H9 (cell line): ENCODE measurements around the gene PPM1N. TPM values are rescaled to one million over a fixed set of nuclear protein-coding genes. Genes with fewer than 3 reads are reported as not detected.

Source experiments
- DNase-seq: peaks from one replicate; pipeline ENCODE4 v3.0.0-alpha.2; 2017
- H2AFZ ChIP-seq: one replicate; pipeline ENCODE4 v1.6.1; 2013; ENCODE audit warnings: mild to moderate bottlenecking, low read length, control low read depth, moderate library complexity
- H2AK5ac ChIP-seq: 2 replicates; pipeline ENCODE4 v1.6.1; 2013; ENCODE audit warnings: low read length, control low read depth, mixed read lengths; ENCODE audit not compliant: insufficient read length
- H2BK120ac ChIP-seq: one replicate; pipeline ENCODE4 v1.6.1; 2013; ENCODE audit warnings: low read depth, mild to moderate bottlenecking, low read length, control low read depth, inconsistent platforms; ENCODE audit not compliant: poor library complexity, severe bottlenecking
- H2BK12ac ChIP-seq: 2 replicates; pipeline ENCODE4 v1.6.1; 2013; ENCODE audit warnings: low read length, control low read depth, mixed read lengths, low read depth; ENCODE audit not compliant: insufficient read length
- H2BK15ac ChIP-seq: 2 replicates; pipeline ENCODE4 v1.6.1; 2013; ENCODE audit warnings: low read depth, low read length, control low read depth
- H2BK20ac ChIP-seq: one replicate; pipeline ENCODE4 v1.6.1; 2013; ENCODE audit warnings: low read depth, mild to moderate bottlenecking, low read length, control low read depth, inconsistent platforms; ENCODE audit not compliant: poor library complexity, severe bottlenecking
- H2BK5ac ChIP-seq: 2 replicates; pipeline ENCODE4 v1.6.1; 2013; ENCODE audit warnings: low read length, control low read depth, mixed read lengths; ENCODE audit not compliant: insufficient read length
- H3K14ac ChIP-seq: 2 replicates; pipeline ENCODE4 v1.6.1; 2013; ENCODE audit warnings: low read length, control low read depth; ENCODE audit not compliant: insufficient read depth
- H3K18ac ChIP-seq: 2 replicates; pipeline ENCODE4 v1.6.1; 2013; ENCODE audit warnings: low read depth, mild to moderate bottlenecking, mixed read lengths, low read length, control low read depth; ENCODE audit not compliant: insufficient read length
- H3K23ac ChIP-seq: 2 replicates; pipeline ENCODE4 v1.6.1; 2013; ENCODE audit warnings: low read length, control low read depth, mixed read lengths, low read depth; ENCODE audit not compliant: insufficient read length
- H3K23me2 ChIP-seq: 2 replicates; pipeline ENCODE4 v1.6.1; 2013; ENCODE audit warnings: low read depth, mild to moderate bottlenecking, mixed read lengths, low read length, control low read depth; ENCODE audit not compliant: insufficient read length, poor library complexity, severe bottlenecking
- H3K27ac ChIP-seq: 2 replicates; pipeline ENCODE4 v1.5.1; 2013; ENCODE audit warnings: low read length, control low read depth, mixed read lengths, low read depth; ENCODE audit not compliant: insufficient read length
- H3K27me3 ChIP-seq: 2 replicates; pipeline ENCODE4 v1.6.1; 2013; ENCODE audit warnings: low read length, control low read depth, inconsistent platforms; ENCODE audit not compliant: insufficient read depth
- H3K4ac ChIP-seq: 2 replicates; pipeline ENCODE4 v1.6.1; 2013; ENCODE audit warnings: low read depth, mild to moderate bottlenecking, control low read depth, inconsistent platforms, low read length, moderate library complexity
- H3K4me1 ChIP-seq: 2 replicates; pipeline ENCODE4 v1.6.1; 2013; ENCODE audit warnings: low read length, control low read depth, inconsistent platforms; ENCODE audit not compliant: insufficient read depth
- H3K4me2 ChIP-seq: 2 replicates; pipeline ENCODE4 v1.6.1; 2013; ENCODE audit warnings: low read length, control low read depth, mixed read lengths; ENCODE audit not compliant: insufficient read length, insufficient read depth
- H3K56ac ChIP-seq: 2 replicates; pipeline ENCODE4 v1.6.1; 2013; ENCODE audit warnings: low read depth, mild to moderate bottlenecking, mixed read lengths, low read length, control low read depth; ENCODE audit not compliant: insufficient read length
- H3K79me1 ChIP-seq: 2 replicates; pipeline ENCODE4 v1.6.1; 2013; ENCODE audit warnings: low read depth, mild to moderate bottlenecking, moderate library complexity, low read length, control low read depth, inconsistent platforms; ENCODE audit not compliant: insufficient read depth, poor library complexity, severe bottlenecking
- H3K79me2 ChIP-seq: 2 replicates; pipeline ENCODE4 v1.6.1; 2013; ENCODE audit warnings: low read length, control low read depth, inconsistent platforms; ENCODE audit not compliant: insufficient read depth
- H3K9ac ChIP-seq: 2 replicates; pipeline ENCODE4 v1.6.1; 2013; ENCODE audit warnings: low read length, control low read depth, mixed read lengths; ENCODE audit not compliant: insufficient read length; ENCODE audit errors: extremely low read depth
- H3K9me3 ChIP-seq: one replicate; pipeline ENCODE4 v1.6.1; 2013; ENCODE audit warnings: low read depth, low read length, inconsistent platforms; ENCODE audit not compliant: control insufficient read depth
- H3T11ph ChIP-seq: one replicate; pipeline ENCODE4 v1.6.1; 2013; ENCODE audit warnings: mild to moderate bottlenecking, low read length, control low read depth, inconsistent platforms
- H4K20me1 ChIP-seq: one replicate; pipeline ENCODE4 v1.6.1; 2013; ENCODE audit not compliant: control insufficient read depth, insufficient read length, insufficient read depth
- H4K5ac ChIP-seq: 2 replicates; pipeline ENCODE4 v1.6.1; 2013; ENCODE audit warnings: low read depth, mild to moderate bottlenecking, mixed read lengths, low read length, control low read depth; ENCODE audit not compliant: insufficient read length
- H4K8ac ChIP-seq: replicated peaks from 2 replicates; pipeline ENCODE4 v1.6.1; 2013; ENCODE audit warnings: low read length, control low read depth, mixed read lengths, low read depth; ENCODE audit not compliant: insufficient read length
- H4K91ac ChIP-seq: 2 replicates; pipeline ENCODE4 v1.6.1; 2013; ENCODE audit warnings: low read depth, mild to moderate bottlenecking, moderate library complexity, mixed read lengths, low read length, control low read depth; ENCODE audit not compliant: insufficient read length
- H3K27ac Mint-ChIP-seq, 3 experiments: 2 replicates in 2 of 3; 3 replicates in 1 of 3; pipeline ENCODE4 v1.8.0; 2020 to 2021; ENCODE audit warnings: mixed read lengths in 3 of 3, mild to moderate bottlenecking in 1 of 3, moderate library complexity in 1 of 3
- H3K27me3 Mint-ChIP-seq: 2 replicates; pipeline ENCODE4 v1.8.0; 2021; ENCODE audit warnings: low read depth, mild to moderate bottlenecking, moderate library complexity, mixed read lengths
- H3K36me3 Mint-ChIP-seq, 3 experiments: 2 replicates in 2 of 3; 3 replicates in 1 of 3; pipeline ENCODE4 v1.8.0; 2020 to 2021; ENCODE audit warnings: low read depth in 3 of 3, mixed read lengths in 3 of 3; ENCODE audit not compliant: insufficient read depth in 1 of 3
- H3K4me1 Mint-ChIP-seq, 2 experiments: 2 replicates each; pipeline ENCODE4 v1.8.0; 2020; ENCODE audit warnings: mixed read lengths in 2 of 2
- H3K4me3 Mint-ChIP-seq, 2 experiments: 2 replicates in 1 of 2; 3 replicates in 1 of 2; pipeline ENCODE4 v1.8.0; 2020 to 2021; ENCODE audit warnings: mild to moderate bottlenecking in 2 of 2, mixed read lengths in 2 of 2, moderate library complexity in 1 of 2
- H3K9me3 Mint-ChIP-seq, 2 experiments: 2 replicates in 1 of 2; 3 replicates in 1 of 2; pipeline ENCODE4 v1.8.0; 2020; ENCODE audit warnings: mild to moderate bottlenecking in 2 of 2, mixed read lengths in 2 of 2, moderate library complexity in 1 of 2
- CTCF ChIP-seq: fragments of 200-600 bp; sonication (generic); conservative IDR thresholded peaks from 3 replicates; pipeline ENCODE4 v1.8.0; 2021; ENCODE audit warnings: antibody characterized with exemption, mild to moderate bottlenecking
- WGBS: extraction: QIAGEN DNeasy Blood & Tissue Kit; methylation state at CpG from one replicate; pipeline ENCODE4 v1.1.7; 2013; ENCODE audit warnings: missing lambda C conversion rate, low lambda C conversion rate, mixed read lengths; ENCODE audit not compliant: insufficient read length; ENCODE audit errors: extremely low coverage; 5-methylcytosine and 5-hydroxymethylcytosine counted together
- total RNA-seq: library from RNA; stranded (reverse); gene quantifications from 2 replicates; pipeline ENCODE4 v1.2.1, GENCODE V29; 2021

PPM1N gene
- total RNA-seq, 1 experiment from 2014 or later: 7.7 TPM

- Histone ChIP-seq H2BK120ac (no peak overlapping the region), H4K5ac (no peak overlapping the region), H3K27me3 (no peaks in the 10 kb centered on the region), H3K4ac (no peak overlapping the region), H2BK12ac (no peak overlapping the region), H4K8ac (no peak overlapping the region), H3K79me1 (no peaks in the 10 kb centered on the region), H3K9ac (no peak overlapping the region), H3K14ac (no peak overlapping the region), H2BK20ac (no peak overlapping the region), H3K4me2 (no peak overlapping the region), H3K23me2 (peaks cover 4% of the 10 kb centered on the region), H3K9me3 (no peaks in the 10 kb centered on the region), H4K91ac (no peak overlapping the region), H3K56ac (no peak overlapping the region), H3K27ac (no peak overlapping the region), H2AFZ (no peak overlapping the region), H2BK15ac (no peak overlapping the region), H2AK5ac (no peak overlapping the region), H3K4me1 (no peaks in the 10 kb centered on the region), H3T11ph (no peak overlapping the region), H2BK5ac (no peak overlapping the region), H3K79me2 (no peaks in the 10 kb centered on the region), H4K20me1 (no peaks in the 10 kb centered on the region), H3K23ac (no peak overlapping the region), H3K18ac (no peak overlapping the region)
- Mint-ChIP-seq H3K27me3 (peaks cover 11% of the 10 kb centered on the region), H3K4me1 (peaks cover 25 to 44% of the 10 kb centered on the region in 2 experiments), H3K9me3 (no peaks in the 10 kb centered on the region), H3K4me3 (no peak overlapping the region), H3K36me3 (peaks cover 0 to 8% (median 0%) of the 10 kb centered on the region in 3 experiments; a peak in 1 of 7 replicates), H3K27ac (no peak overlapping the region)
- no CpG with 5 or more reads among the region's 6 CpGs for WGBS
- DNase-seq: no peak
- no peak for TF ChIP-seq CTCF
Observed at GRCh38 chr19:45475537-45476291, 22.5 kb upstream of the PPM1N start.
